HG03354 (cell line): Measurements from ENCODE around the gene ALOX12.
"Not testable (repeated sequence)": the region's sequence is repeated elsewhere in the genome, so short reads cannot be mapped to it uniquely, and the experiment has no call there.

Source experiments
- ATAC-seq: cut with Tn5 transposase; IDR thresholded peaks from one replicate; pipeline ENCODE4 v1.9.1; 2021; ENCODE audit warnings: mild to moderate bottlenecking; ENCODE audit not compliant: unreplicated experiment, poor library complexity, severe bottlenecking

The ALOX12 gene

DNA sequence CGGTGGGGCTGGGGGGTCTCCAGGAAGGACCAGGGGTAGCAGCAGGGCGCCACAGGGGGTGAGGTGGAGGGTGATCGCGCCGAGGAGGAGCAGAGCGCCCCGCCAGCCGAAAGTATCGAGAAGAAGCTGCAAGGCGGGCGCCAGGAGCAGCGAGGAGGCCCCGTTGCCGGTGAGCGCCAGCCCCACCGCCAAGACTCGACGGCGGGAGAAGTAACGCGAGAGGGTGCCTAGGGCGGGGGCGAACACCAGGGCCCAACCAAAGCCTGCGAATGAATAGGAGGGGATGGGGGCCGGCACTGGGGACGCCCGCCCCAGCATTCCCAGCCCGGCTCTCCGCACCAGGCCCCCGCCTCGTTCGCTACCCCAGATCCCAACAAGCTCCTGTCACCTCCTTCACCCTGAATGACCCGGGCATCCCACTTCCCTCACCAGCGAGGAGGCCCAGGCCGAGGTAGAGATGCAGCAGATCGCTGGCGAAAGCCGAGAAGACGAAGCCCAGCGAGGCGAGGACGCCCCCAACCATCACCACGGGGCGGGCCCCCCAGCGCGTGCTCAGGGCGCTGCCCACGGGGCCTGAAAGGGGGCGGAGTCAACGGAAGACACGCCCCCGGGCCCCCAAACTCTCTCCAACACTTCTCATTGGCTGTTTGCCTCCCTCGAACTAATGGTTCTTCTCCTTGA lies 46.8 kb downstream of the ALOX12 start:
- no peak for ATAC-seq

DNA sequence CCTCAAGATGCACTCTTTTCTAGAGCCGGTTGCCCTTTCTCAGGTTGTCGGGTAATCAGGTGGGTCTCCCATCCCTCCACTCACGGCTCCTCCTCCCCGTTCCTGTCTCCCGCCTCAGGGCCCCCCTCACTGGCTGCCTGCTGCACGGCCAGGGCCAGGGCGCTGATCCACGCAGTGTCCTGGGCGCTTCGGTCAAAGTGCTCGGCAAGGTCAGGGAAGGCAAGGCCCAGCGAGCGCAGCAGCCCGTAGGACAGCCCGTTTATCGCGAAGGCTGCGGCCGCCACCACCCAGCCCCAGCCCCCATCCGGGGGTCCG lies 47.3 kb downstream of the ALOX12 start:
- no peak for ATAC-seq

DNA sequence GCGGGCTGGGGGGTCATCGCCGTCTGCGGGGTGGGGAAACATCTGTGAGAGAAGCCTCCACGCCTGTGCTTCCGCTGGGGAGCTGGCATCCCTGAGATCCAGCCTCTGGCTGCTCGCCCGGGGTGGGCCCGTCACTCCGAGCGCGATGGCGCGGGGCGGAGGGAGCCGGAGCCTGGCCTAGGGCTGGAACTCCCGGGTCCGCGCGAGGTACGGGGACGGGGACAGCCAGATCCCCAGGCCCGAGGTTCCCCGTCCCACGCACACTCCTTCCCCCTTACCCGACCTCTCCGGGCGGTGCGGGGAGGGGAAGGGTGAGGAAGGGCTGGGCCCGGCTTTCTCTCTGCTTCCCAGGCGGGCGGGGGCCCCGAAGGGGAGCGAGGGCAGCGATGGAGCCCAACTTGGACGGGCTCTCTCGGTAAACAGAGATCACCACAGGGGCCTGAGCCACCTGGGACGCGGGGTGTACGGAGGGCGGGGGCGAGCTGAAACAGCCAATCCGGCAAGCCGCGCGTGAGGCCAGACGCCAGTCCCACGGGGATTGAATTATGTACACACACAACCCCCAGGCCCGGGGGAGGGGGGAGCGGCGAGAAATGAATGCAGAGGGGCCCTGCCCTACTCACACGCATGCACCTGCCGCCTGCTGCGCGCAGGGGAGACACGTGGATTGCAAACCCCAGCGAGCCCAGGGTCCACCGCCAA lies 47.8 kb downstream of the ALOX12 start, which contains the start of gene SLC16A11:
TSS of gene SLC16A11 (minus strand) at position 596 of the 702 bp plus-strand sequence. CDS start at position 17, 579 bp downstream.
- no peak for ATAC-seq

- ATAC-seq: no peak
Observed at GRCh38 chr17:7045492-7046126, 49.8 kb downstream of the ALOX12 start.

DNA sequence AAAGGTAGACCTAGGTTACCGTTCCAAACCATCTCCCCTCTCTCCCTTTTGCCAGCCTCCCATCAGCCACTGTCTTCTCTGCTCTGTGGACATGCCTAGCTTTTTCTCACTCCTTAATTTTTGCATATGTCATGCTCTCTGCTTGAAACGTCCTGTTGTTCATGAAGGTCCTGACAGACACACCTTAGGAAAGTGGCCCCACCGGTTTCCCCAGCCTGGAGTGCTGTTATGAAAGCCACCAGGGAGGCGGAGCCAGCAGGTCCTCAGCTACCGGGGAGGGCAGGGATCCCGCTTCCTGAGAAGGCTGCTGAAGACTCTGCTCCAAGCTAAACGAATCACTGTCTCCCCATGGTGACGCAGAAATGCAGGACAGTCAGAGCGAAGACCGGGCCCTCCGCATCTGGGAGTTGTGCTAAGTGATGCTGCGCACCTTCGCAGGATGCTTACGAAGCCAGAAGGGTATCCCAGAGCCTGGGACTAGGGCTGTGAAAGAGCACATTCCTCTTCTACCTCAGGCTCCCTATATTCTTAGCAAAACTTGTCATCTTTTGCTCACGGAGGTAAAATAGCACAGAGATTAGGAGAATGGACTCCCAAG lies 50.4 kb downstream of the ALOX12 start:
- no peak for ATAC-seq

- ATAC-seq: not testable (repeated sequence)
Observed at GRCh38 chr17:7046725-7047397, 51.0 kb downstream of the ALOX12 start.

DNA sequence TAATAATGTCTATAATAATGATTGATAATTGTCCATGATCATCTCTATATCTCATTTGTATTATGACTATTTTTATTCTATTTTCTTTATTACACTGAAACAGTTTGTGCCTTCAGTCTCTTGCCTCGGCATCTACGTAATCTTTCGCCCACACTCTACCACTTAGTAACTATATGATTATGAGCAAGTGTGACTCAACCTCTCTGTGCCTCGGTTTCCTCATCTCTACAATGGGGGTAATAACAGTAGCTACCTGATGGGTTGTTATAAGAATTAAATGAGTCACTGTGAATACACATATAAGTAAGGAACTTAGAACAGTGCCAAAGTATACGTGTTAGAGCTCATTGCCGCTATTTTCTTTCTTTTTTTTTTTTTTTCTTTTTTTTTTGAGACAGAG lies 51.7 kb downstream of the ALOX12 start:
- ATAC-seq: no peak

DNA sequence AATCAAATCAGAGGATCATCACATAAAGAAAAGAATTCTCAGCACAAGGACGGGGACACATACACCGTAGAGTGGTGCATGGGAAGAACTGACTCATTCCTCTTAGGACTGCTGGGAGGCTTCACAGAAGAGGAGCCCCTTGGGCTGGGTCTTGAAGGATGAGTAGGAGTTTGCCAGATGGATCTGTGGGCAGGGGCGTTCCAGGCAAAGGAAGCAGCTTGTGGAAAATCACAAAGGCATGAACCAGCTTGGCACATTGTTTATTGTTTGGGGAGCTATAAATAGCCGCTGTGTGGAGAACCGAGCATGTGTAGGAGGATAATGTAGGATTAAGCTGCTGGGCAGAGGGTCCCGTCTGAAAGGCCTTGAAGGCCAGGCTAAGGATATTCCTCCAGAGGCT lies 53.1 kb downstream of the ALOX12 start:
- ATAC-seq: no peak

- ATAC-seq: not testable (repeated sequence)
Observed at GRCh38 chr17:7050583-7050982, 54.7 kb downstream of the ALOX12 start.

- ATAC-seq: no peak
Observed at GRCh38 chr17:7056386-7056785, 60.5 kb downstream of the ALOX12 start.

- no peak for ATAC-seq
Observed at GRCh38 chr17:7058831-7059447, 63.1 kb downstream of the ALOX12 start.
